GM23338 (cell line): ENCODE results near the gene MAGI1. TPM values are rescaled to one million over a fixed set of nuclear protein-coding genes. Genes with fewer than 3 reads are reported as not detected.
"Not testable (repeated sequence)": the region's sequence is repeated elsewhere in the genome, so short reads cannot be mapped to it uniquely, and the experiment has no call there.

ENCODE experiments used
- ATAC-seq: fragments of 200-7000 bp; cut with Tn5 transposase; 3 replicates; pipeline ENCODE4 v1.9.1; 2020
- DNase-seq: peaks from one replicate; pipeline ENCODE4 v3.0.0-alpha.2; 2015; ENCODE audit warnings: low spot score
- H2AFZ ChIP-seq: fragments of 200-600 bp; sonication (generic); 2 replicates; pipeline ENCODE4 v1.8.0; 2016; ENCODE audit warnings: antibody characterized with exemption, mild to moderate bottlenecking, moderate library complexity
- H3F3A ChIP-seq: fragments of 200-600 bp; sonication (generic); replicated peaks from 2 replicates; pipeline ENCODE4 v1.8.0; 2017; ENCODE audit warnings: antibody characterized with exemption, mixed run types, low read depth
- H3K27ac ChIP-seq: fragments of 200-600 bp; sonication (generic); 2 replicates; pipeline ENCODE4 v1.6.1; 2016; ENCODE audit warnings: low read depth
- H3K27me3 ChIP-seq: fragments of 200-600 bp; sonication (generic); 2 replicates; pipeline ENCODE4 v1.8.0; 2016; ENCODE audit warnings: mild to moderate bottlenecking, mixed run types, moderate library complexity; ENCODE audit not compliant: insufficient read depth
- H3K36me3 ChIP-seq: fragments of 200-600 bp; sonication (generic); 2 replicates; pipeline ENCODE4 v1.8.0; 2016; ENCODE audit warnings: mild to moderate bottlenecking; ENCODE audit not compliant: insufficient read depth
- H3K4me1 ChIP-seq: fragments of 200-600 bp; sonication (generic); 2 replicates; pipeline ENCODE4 v1.8.0; 2016; ENCODE audit warnings: mild to moderate bottlenecking, moderate library complexity; ENCODE audit not compliant: insufficient read depth
- H3K4me2 ChIP-seq: fragments of 200-600 bp; sonication (generic); 2 replicates; pipeline ENCODE4 v1.7.1; 2017; ENCODE audit warnings: mixed run types
- H3K4me3 ChIP-seq: fragments of 200-600 bp; sonication (generic); 2 replicates; pipeline ENCODE4 v1.6.1; 2016; ENCODE audit warnings: mixed run types
- H3K79me2 ChIP-seq: fragments of 200-600 bp; sonication (generic); replicated peaks from 2 replicates; pipeline ENCODE4 v1.8.0; 2017; ENCODE audit warnings: mild to moderate bottlenecking; ENCODE audit not compliant: insufficient read depth
- H3K9me2 ChIP-seq: fragments of 200-600 bp; sonication (generic); 2 replicates; pipeline ENCODE4 v1.8.0; 2017; ENCODE audit not compliant: insufficient read depth
- H4K20me1 ChIP-seq: fragments of 200-600 bp; sonication (generic); replicated peaks from 2 replicates; pipeline ENCODE4 v1.8.0; 2017; ENCODE audit warnings: mild to moderate bottlenecking; ENCODE audit not compliant: insufficient read depth
- H3K27ac Mint-ChIP-seq: 2 replicates; pipeline ENCODE4 v1.8.0; 2020; ENCODE audit warnings: inconsistent platforms, mild to moderate bottlenecking, moderate library complexity, mixed read lengths
- H3K27me3 Mint-ChIP-seq: 3 replicates; pipeline ENCODE4 v1.8.0; 2022; ENCODE audit warnings: low read depth, mild to moderate bottlenecking, moderate library complexity, mixed read lengths, inconsistent platforms; ENCODE audit not compliant: insufficient read depth, poor library complexity
- H3K36me3 Mint-ChIP-seq: 3 replicates; pipeline ENCODE4 v1.8.0; 2021; ENCODE audit warnings: low read depth, mild to moderate bottlenecking, inconsistent platforms, moderate library complexity, mixed read lengths
- H3K4me1 Mint-ChIP-seq: 3 replicates; pipeline ENCODE4 v1.8.0; 2020; ENCODE audit warnings: mild to moderate bottlenecking, inconsistent platforms, mixed read lengths
- H3K4me3 Mint-ChIP-seq: 3 replicates; pipeline ENCODE4 v1.8.0; 2021; ENCODE audit warnings: moderate library complexity, mild to moderate bottlenecking, inconsistent platforms, mixed read lengths
- H3K9me3 Mint-ChIP-seq: 3 replicates; pipeline ENCODE4 v1.8.0; 2020; ENCODE audit warnings: moderate library complexity, mild to moderate bottlenecking, inconsistent platforms, mixed read lengths
- CREB1 ChIP-seq: fragments of 250-450 bp; sonication (Bioruptor Pico); IDR thresholded peaks from 2 replicates; pipeline ENCODE4 v1.5.0; 2020; ENCODE audit warnings: low read depth, mild to moderate bottlenecking, moderate library complexity
- CTCF ChIP-seq, 2 experiments: fragments of 200-600 bp in 1 of 2; sonication (generic) in 1 of 2; conservative IDR thresholded peaks; 2 replicates each; pipeline versions ENCODE4 v1.5.1 to v1.6.1; 2016 to 2017; ENCODE audit warnings: antibody characterized with exemption in 2 of 2, low read depth in 2 of 2, mild to moderate bottlenecking in 2 of 2, moderate library complexity in 1 of 2
- ETS1 ChIP-seq: IDR thresholded peaks from 2 replicates; pipeline ENCODE4 v1.6.1; 2016; ENCODE audit warnings: antibody characterized with exemption
- EZH2 ChIP-seq: fragments of 200-600 bp; sonication (generic); IDR thresholded peaks from one replicate; pipeline ENCODE4 v1.8.0; 2017; ENCODE audit warnings: antibody characterized with exemption, mild to moderate bottlenecking, low read depth; ENCODE audit not compliant: unreplicated experiment
- NANOG ChIP-seq: IDR thresholded peaks from 2 replicates; pipeline ENCODE4 v1.6.1; 2016; ENCODE audit warnings: antibody characterized with exemption, borderline replicate concordance
- POLR2AphosphoS5 ChIP-seq: IDR thresholded peaks from 2 replicates; pipeline ENCODE4 v1.6.1; 2016; ENCODE audit warnings: antibody characterized with exemption, low read depth
- REST ChIP-seq: IDR thresholded peaks from one replicate; pipeline ENCODE4 v1.6.1; 2018; ENCODE audit warnings: antibody characterized with exemption; ENCODE audit not compliant: unreplicated experiment
- STAT1 ChIP-seq: IDR thresholded peaks from one replicate; pipeline ENCODE4 v1.6.1; 2016; ENCODE audit warnings: antibody characterized with exemption; ENCODE audit not compliant: unreplicated experiment
- ZNF114 ChIP-seq: fragments of 250-450 bp; sonication (Bioruptor Pico); IDR thresholded peaks from 2 replicates; pipeline ENCODE4 v1.5.0; 2020; ENCODE audit warnings: mild to moderate bottlenecking, moderate library complexity
- ZNF331 ChIP-seq: fragments of 250-450 bp; sonication (Bioruptor Pico); IDR thresholded peaks from 2 replicates; pipeline ENCODE4 v1.5.0; 2020; ENCODE audit warnings: low read depth, mild to moderate bottlenecking, moderate library complexity
- ZNF462 ChIP-seq: fragments of 250-450 bp; sonication (Bioruptor Pico); IDR thresholded peaks from 2 replicates; pipeline ENCODE4 v1.5.0; 2020; ENCODE audit warnings: mild to moderate bottlenecking, moderate library complexity
- polyA plus RNA-seq: library from polyadenylated mRNA; unstranded; fragments of >200 nt; fragmentation: Nextera tagmentation; extraction: Ambion mirVana; gene quantifications from 2 replicates; pipeline ENCODE4 v1.2.1, GENCODE V29; 2016
- total RNA-seq: library from RNA; depleted of rRNA; stranded (reverse); fragments of >200 nt; shearing (Covaris generic); gene quantifications from 2 replicates; pipeline ENCODE4 v1.2.3, GENCODE V29; 2014

MAGI1 gene
- total and polyA plus RNA-seq, 2 experiments from 2014 or later = 27.4 to 71.2 TPM

- TF ChIP-seq ZNF462 (CRISPR knock-in tag) = no peak
- no peak for TF ChIP-seq EZH2
- no peak for TF ChIP-seq CTCF (conservative IDR thresholded peaks at IDR 0.05; ENCODE audit: low read depth in 2 of 2)
- no peak for TF ChIP-seq ZNF114 (CRISPR knock-in tag)
- TF ChIP-seq ZNF331 (CRISPR knock-in tag) = no peak
- no peak for TF ChIP-seq REST
- TF ChIP-seq NANOG = no peak
- no peak for TF ChIP-seq STAT1
- no peak for TF ChIP-seq CREB1 (CRISPR knock-in tag)
- no peak for TF ChIP-seq POLR2AphosphoS5
- no peak for TF ChIP-seq ETS1
These were observed 317.6 kb downstream of the MAGI1 start (continued) for GRCh38 chr3:65720989-65721737.

- not testable (repeated sequence) for H3K27ac ChIP-seq, H4K20me1 ChIP-seq, H2AFZ ChIP-seq, H3K4me3 Mint-ChIP-seq, H3K9me3 Mint-ChIP-seq, H3K4me2 ChIP-seq, H3K9me2 ChIP-seq, H3K27me3 ChIP-seq, H3F3A ChIP-seq, DNase-seq, H3K27me3 Mint-ChIP-seq, H3K27ac Mint-ChIP-seq, H3K36me3 Mint-ChIP-seq, H3K36me3 ChIP-seq, ATAC-seq, H3K4me3 ChIP-seq, H3K79me2 ChIP-seq
- peaks cover 49% of the 10 kb centered on the region for H3K4me1 Mint-ChIP-seq
- H3K4me1 ChIP-seq = peaks cover 40% of the 10 kb centered on the region
These were observed 319.1 kb downstream of the MAGI1 start for GRCh38 chr3:65719639-65720038.
